CD14-positive monocyte (primary cell): Measurements from ENCODE around the gene QSOX2. TPM values are rescaled to one million over a fixed set of nuclear protein-coding genes. Genes with fewer than 3 reads are reported as not detected.

Experiments
- DNase-seq, 3 donors: peaks; one replicate each; pipeline ENCODE4 v3.0.0-alpha.2; 2011 to 2022
- H2AFZ ChIP-seq: 2 replicates; pipeline ENCODE4 v1.6.0; 2012; ENCODE audit warnings: mild to moderate bottlenecking, low read depth, low read length, inconsistent platforms; ENCODE audit not compliant: insufficient read depth, poor library complexity, severe bottlenecking
- H3K27ac ChIP-seq, 2 donors: 1 replicate in 1 of 2; 2 replicates in 1 of 2; pipeline ENCODE4 v1.5.1; 2012 to 2013; ENCODE audit warnings: low read length in 2 of 2, control low read depth in 1 of 2, inconsistent platforms in 1 of 2, low read depth in 1 of 2, mild to moderate bottlenecking in 1 of 2
- H3K27me3 ChIP-seq, 2 donors: one replicate each; pipeline versions ENCODE4 v1.6.0 to v1.6.1; 2011 to 2013; ENCODE audit warnings: low read length in 2 of 2; ENCODE audit not compliant: control insufficient read depth in 2 of 2, insufficient read depth in 2 of 2
- H3K36me3 ChIP-seq, 2 donors: replicated peaks in 1 of 2; 1 replicate in 1 of 2; 2 replicates in 1 of 2; pipeline versions ENCODE4 v1.5.1 to v1.6.1; 2012 to 2013; ENCODE audit warnings: low read length in 2 of 2, control low read depth in 1 of 2, inconsistent platforms in 1 of 2, mild to moderate bottlenecking in 1 of 2; ENCODE audit not compliant: insufficient read depth in 2 of 2, control insufficient read depth in 1 of 2
- H3K4me1 ChIP-seq, 2 donors: 1 replicate in 1 of 2; 2 replicates in 1 of 2; pipeline versions ENCODE4 v1.5.1 to v1.6.1; 2012 to 2013; ENCODE audit warnings: low read length in 2 of 2, control low read depth in 1 of 2, inconsistent platforms in 1 of 2, mild to moderate bottlenecking in 1 of 2, moderate library complexity in 1 of 2; ENCODE audit not compliant: insufficient read depth in 2 of 2, control insufficient read depth in 1 of 2
- H3K4me2 ChIP-seq: replicated peaks from 2 replicates; pipeline ENCODE3; 2012; ENCODE audit warnings: low read length, moderate library complexity, mild to moderate bottlenecking; ENCODE audit not compliant: poor library complexity, severe bottlenecking; ENCODE audit errors: extremely low read depth
- H3K4me3 ChIP-seq, 3 experiments: fragments of 200-600 bp in 1 of 3; sonication (generic) in 1 of 3; replicated peaks in 1 of 3; 1 replicate in 2 of 3; 2 replicates in 1 of 3; pipeline ENCODE4 v1.5.1; 2011 to 2013; ENCODE audit warnings: low read length in 3 of 3, mild to moderate bottlenecking in 3 of 3, control low read depth in 2 of 3, low read depth in 2 of 3, inconsistent platforms in 1 of 3, moderate library complexity in 1 of 3
- H3K79me2 ChIP-seq: 2 replicates; pipeline ENCODE4 v1.6.0; 2012; ENCODE audit warnings: mild to moderate bottlenecking, control low read depth, inconsistent platforms, low read length, moderate library complexity; ENCODE audit not compliant: insufficient read depth
- H3K9ac ChIP-seq: 2 replicates; pipeline ENCODE4 v1.6.0; 2017; ENCODE audit warnings: low read length, mild to moderate bottlenecking; ENCODE audit not compliant: insufficient read depth, poor library complexity, severe bottlenecking
- H3K9me3 ChIP-seq, 2 donors: replicated peaks in 1 of 2; 1 replicate in 1 of 2; 2 replicates in 1 of 2; pipeline versions ENCODE4 v1.5.1 to v1.6.1; 2012 to 2013; ENCODE audit warnings: low read length in 2 of 2, control low read depth in 1 of 2; ENCODE audit not compliant: control insufficient read depth in 1 of 2, insufficient read depth in 1 of 2
- H4K20me1 ChIP-seq: 2 replicates; pipeline ENCODE4 v1.6.0; 2012; ENCODE audit warnings: mild to moderate bottlenecking, low read length, control low read depth, moderate library complexity; ENCODE audit not compliant: insufficient read depth
- H3K27ac Mint-ChIP-seq, 7 donors: one replicate each; pipeline ENCODE4 v1.8.0; 2020; ENCODE audit warnings: mild to moderate bottlenecking in 7 of 7, mixed read lengths in 7 of 7, moderate library complexity in 6 of 7, inconsistent platforms in 2 of 7
- H3K27me3 Mint-ChIP-seq, 3 donors: one replicate each; pipeline ENCODE4 v1.8.0; 2021 to 2022; ENCODE audit warnings: low read depth in 3 of 3, mild to moderate bottlenecking in 3 of 3, mixed read lengths in 3 of 3, moderate library complexity in 3 of 3, inconsistent platforms in 1 of 3
- H3K36me3 Mint-ChIP-seq, 2 donors: one replicate each; pipeline ENCODE4 v1.8.0; 2020; ENCODE audit warnings: mixed read lengths in 2 of 2, inconsistent platforms in 1 of 2, mild to moderate bottlenecking in 1 of 2
- H3K4me1 Mint-ChIP-seq: one replicate; pipeline ENCODE4 v1.8.0; 2020; ENCODE audit warnings: mild to moderate bottlenecking, mixed read lengths
- H3K4me3 Mint-ChIP-seq, 2 donors: one replicate each; pipeline ENCODE4 v1.8.0; 2020; ENCODE audit warnings: mild to moderate bottlenecking in 2 of 2, mixed read lengths in 2 of 2, moderate library complexity in 1 of 2
- H3K9me3 Mint-ChIP-seq, 7 donors: one replicate each; pipeline ENCODE4 v1.8.0; 2020 to 2022; ENCODE audit warnings: mixed read lengths in 7 of 7, mild to moderate bottlenecking in 6 of 7, moderate library complexity in 6 of 7, inconsistent platforms in 2 of 7
- WGBS: methylation state at CpG from one replicate; pipeline ENCODE4 v1.1.5; 2013; ENCODE audit warnings: missing lambda C conversion rate; ENCODE audit not compliant: insufficient coverage; 5-methylcytosine and 5-hydroxymethylcytosine counted together
- intact Hi-C, 2 donors: fragments of 100-400 bp; cut with micrococcal nuclease; formaldehyde crosslinking; loops; one replicate each; pipeline versions ENCODE4 v1.15.0 to v1.15.1; 2023
- polyA plus RNA-seq, 3 donors: library from polyadenylated mRNA; depleted of rRNA in 1 of 3; unstranded in 2 of 3; stranded (reverse) in 1 of 3; fragments of 300-500 nt in 2 of 3; fragments of >200 nt in 1 of 3; fragmentation: Illumina TruSeq in 2 of 3; gene quantifications; 1 replicate in 2 of 3; 2 replicates in 1 of 3; pipeline ENCODE4 v1.2.3, GENCODE V29; 2012 to 2021
- TF ChIP-seq, protein P1 (sequence below): fragments of 200-600 bp; IDR thresholded peaks from one replicate; pipeline ENCODE4 v1.8.0; 2022; ENCODE audit warnings: antibody characterized with exemption, mild to moderate bottlenecking

The QSOX2 gene
- polyA plus RNA-seq, 3 donors, result 0.03 to 8.4 (median 0.17) TPM

DNA sequence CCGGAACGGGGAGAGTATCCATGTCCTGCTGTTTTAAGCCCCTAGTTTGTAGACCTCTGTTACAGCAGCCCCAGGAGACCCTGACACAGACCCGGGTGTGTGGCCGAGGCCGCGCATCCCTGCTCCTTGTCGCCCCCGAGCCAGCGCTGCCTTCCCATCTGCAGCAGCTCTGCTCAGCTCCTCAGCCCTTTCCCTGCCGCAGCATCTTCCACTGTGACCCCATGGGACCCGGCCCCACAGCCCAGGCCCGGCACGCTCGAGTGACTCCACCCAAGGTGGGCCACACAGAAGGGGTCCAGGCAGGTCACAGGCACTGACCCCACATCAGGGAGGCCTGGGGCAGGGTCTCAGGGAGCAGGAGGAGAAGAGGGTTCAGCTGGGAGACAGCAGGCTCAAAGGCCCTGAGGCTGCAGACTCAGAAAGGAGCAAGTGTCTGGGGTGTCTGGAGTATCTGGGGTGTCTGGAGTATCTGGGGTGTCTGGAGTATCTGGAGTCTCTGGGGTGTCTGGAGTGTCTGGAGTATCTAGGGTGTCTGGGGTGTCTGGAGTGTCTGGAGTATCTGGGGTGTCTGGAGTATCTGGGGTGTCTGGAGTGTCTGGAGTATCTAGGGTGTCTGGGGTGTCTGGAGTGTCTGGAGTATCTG lies 71.8 kb downstream of the QSOX2 start:
- Mint-ChIP-seq H3K4me1 (no peaks in the 10 kb centered on the region), H3K27me3 (peaks cover 2 to 13% (median 12%) of the 10 kb centered on the region in 3 donors), H3K36me3 (no peaks in the 10 kb centered on the region), H3K9me3 (peaks cover 0 to 4% (median 0%) of the 10 kb centered on the region in 7 donors), H3K4me3 (no peak overlapping the region), H3K27ac (no peak overlapping the region)
- no peaks in the 10 kb centered on the region for H3K79me2 ChIP-seq
- TF ChIP-seq, protein P1, sequence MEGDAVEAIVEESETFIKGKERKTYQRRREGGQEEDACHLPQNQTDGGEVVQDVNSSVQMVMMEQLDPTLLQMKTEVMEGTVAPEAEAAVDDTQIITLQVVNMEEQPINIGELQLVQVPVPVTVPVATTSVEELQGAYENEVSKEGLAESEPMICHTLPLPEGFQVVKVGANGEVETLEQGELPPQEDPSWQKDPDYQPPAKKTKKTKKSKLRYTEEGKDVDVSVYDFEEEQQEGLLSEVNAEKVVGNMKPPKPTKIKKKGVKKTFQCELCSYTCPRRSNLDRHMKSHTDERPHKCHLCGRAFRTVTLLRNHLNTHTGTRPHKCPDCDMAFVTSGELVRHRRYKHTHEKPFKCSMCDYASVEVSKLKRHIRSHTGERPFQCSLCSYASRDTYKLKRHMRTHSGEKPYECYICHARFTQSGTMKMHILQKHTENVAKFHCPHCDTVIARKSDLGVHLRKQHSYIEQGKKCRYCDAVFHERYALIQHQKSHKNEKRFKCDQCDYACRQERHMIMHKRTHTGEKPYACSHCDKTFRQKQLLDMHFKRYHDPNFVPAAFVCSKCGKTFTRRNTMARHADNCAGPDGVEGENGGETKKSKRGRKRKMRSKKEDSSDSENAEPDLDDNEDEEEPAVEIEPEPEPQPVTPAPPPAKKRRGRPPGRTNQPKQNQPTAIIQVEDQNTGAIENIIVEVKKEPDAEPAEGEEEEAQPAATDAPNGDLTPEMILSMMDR, result no peak
- H3K27me3 ChIP-seq, result no peaks in the 10 kb centered on the region
- H3K36me3 ChIP-seq, result no peaks in the 10 kb centered on the region
- WGBS, result 97% methylated on average over 14 of the region's 14 CpGs
- no peak overlapping the region for H3K27ac ChIP-seq
- H3K4me1 ChIP-seq, result no peaks in the 10 kb centered on the region
- no peaks in the 10 kb centered on the region for H3K9me3 ChIP-seq
- no peak overlapping the region for H3K9ac ChIP-seq
- intact Hi-C loops, result loop anchor here in 1 of 2 donors (5.0 kb wide), 1 partner anchor 109 kb away; no protein-coding TSS in a partner anchor
- no peak for DNase-seq
- no peaks in the 10 kb centered on the region for H4K20me1 ChIP-seq
- no peak overlapping the region for H3K4me2 ChIP-seq
- H2AFZ ChIP-seq, result no peak overlapping the region
- H3K4me3 ChIP-seq, result no peak overlapping the region

DNA sequence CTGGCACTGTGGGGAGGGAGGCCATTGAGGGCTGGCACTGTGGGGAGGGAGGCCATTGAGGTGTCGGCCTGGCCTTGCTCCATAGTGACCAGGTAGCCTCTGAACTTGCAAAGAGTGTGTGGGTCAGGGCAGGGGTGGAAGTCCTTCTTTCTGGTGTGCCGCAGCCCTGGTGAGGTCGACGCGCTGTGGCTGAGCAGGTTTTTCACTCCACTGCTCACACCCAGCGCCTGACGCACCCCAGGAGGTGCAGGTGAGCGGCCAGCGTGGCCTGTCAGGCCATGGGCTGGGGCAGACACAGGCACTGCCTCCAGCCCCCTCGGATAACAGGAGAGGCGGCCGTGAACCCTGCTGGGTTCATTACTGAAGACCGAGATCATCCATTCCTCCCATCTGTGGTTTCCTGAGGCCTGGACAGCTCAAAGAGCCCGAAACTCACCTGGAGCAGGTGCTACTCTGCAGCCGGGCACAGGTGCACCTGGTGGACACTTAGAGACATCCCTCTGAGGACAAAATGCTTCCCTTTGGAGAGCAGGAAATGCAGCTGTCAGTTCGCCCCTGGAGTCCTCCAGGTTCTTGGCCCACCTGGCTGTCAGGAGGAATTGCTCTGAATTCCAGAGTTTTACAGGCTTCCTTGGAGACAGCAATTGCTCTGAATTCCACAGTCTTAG lies 73.1 kb downstream of the QSOX2 start:
- intact Hi-C loops, result loop anchor here in 1 of 2 donors (5.0 kb wide), 1 partner anchor 110 kb away; no protein-coding TSS in a partner anchor
- H3K27ac ChIP-seq, result no peak overlapping the region
- no peaks in the 10 kb centered on the region for H3K9me3 ChIP-seq
- no peak overlapping the region for H3K4me2 ChIP-seq
- H4K20me1 ChIP-seq, result no peaks in the 10 kb centered on the region
- H3K4me1 ChIP-seq, result no peaks in the 10 kb centered on the region
- H3K9ac ChIP-seq, result no peak overlapping the region
- no peaks in the 10 kb centered on the region for H3K27me3 ChIP-seq
- Mint-ChIP-seq H3K9me3 (peaks cover 0 to 4% (median 0%) of the 10 kb centered on the region in 7 donors), H3K27ac (no peak overlapping the region), H3K4me3 (no peak overlapping the region), H3K4me1 (no peaks in the 10 kb centered on the region), H3K36me3 (no peaks in the 10 kb centered on the region), H3K27me3 (peaks cover 2 to 13% (median 12%) of the 10 kb centered on the region in 3 donors)
- H3K79me2 ChIP-seq, result no peaks in the 10 kb centered on the region
- WGBS, result 89% methylated on average over 13 of the region's 16 CpGs
- H2AFZ ChIP-seq, result no peak overlapping the region
- DNase-seq, result no peak
- no peaks in the 10 kb centered on the region for H3K36me3 ChIP-seq
- H3K4me3 ChIP-seq, result no peak overlapping the region
- TF ChIP-seq, protein P1, result no peak
